Mammary epithelial cell (primary cell): ENCODE data around the gene TPSB2.
"Not testable (repeated sequence)": the region's sequence is repeated elsewhere in the genome, so short reads cannot be mapped to it uniquely, and the experiment has no call there.

Experiments used
- CTCF ChIP-seq, 2 donors: IDR thresholded peaks in 1 of 2; conservative IDR thresholded peaks in 1 of 2; 2 replicates each; pipeline ENCODE4 v1.5.1; 2011 to 2012; ENCODE audit warnings: inconsistent platforms in 2 of 2, low read length in 2 of 2, mild to moderate bottlenecking in 2 of 2, control low read depth in 1 of 2, low read depth in 1 of 2; ENCODE audit not compliant: insufficient read depth in 1 of 2; ENCODE audit errors: extremely low read depth in 1 of 2
- EZH2 ChIP-seq: IDR thresholded peaks from 2 replicates; pipeline ENCODE4 v1.6.1; 2012; ENCODE audit warnings: low read length, inconsistent platforms, borderline replicate concordance

GRCh38 chr16:1240436-1240835 is 10.5 kb upstream of the TPSB2 start, which contains the start of gene TPSAB1:
- TF ChIP-seq CTCF (conservative IDR thresholded peaks at IDR 0.05 in 1 of 2, IDR thresholded peaks at IDR 0.05 in 1 of 2; ENCODE audit: extremely low read depth in 1 of 2, insufficient read depth in 1 of 2, low read depth in 1 of 2, low read length in 2 of 2); EZH2: not testable (repeated sequence)
